Tibial nerve (tissue), 4 donors: ENCODE data around the gene XYLT1. TPM values are rescaled to one million over a fixed set of nuclear protein-coding genes. Genes with fewer than 3 reads are reported as not detected.

Source experiments
- DNase-seq, 2 donors: peaks; one replicate each; pipeline ENCODE4 v3.0.0-alpha.2; 2019; ENCODE audit warnings: low spot score in 2 of 2
- H3K27ac ChIP-seq, 4 donors: fragments of 200-600 bp; sonication (generic) in 3 of 4; one replicate each; pipeline ENCODE4 v1.5.1; 2017 to 2019; ENCODE audit warnings: mild to moderate bottlenecking in 1 of 4
- H3K27me3 ChIP-seq, 2 donors: fragments of 200-600 bp; sonication (generic) in 1 of 2; one replicate each; pipeline versions ENCODE4 v1.5.1 to v1.6.0; 2017 to 2019
- H3K36me3 ChIP-seq, 3 donors: fragments of 200-600 bp; sonication (generic); one replicate each; pipeline ENCODE4 v1.5.1; 2018 to 2019
- H3K4me1 ChIP-seq, 4 donors: fragments of 200-600 bp; sonication (generic) in 3 of 4; one replicate each; pipeline ENCODE4 v1.5.1; 2017 to 2019
- H3K4me3 ChIP-seq, 4 donors: fragments of 200-600 bp; sonication (generic) in 3 of 4; one replicate each; pipeline ENCODE4 v1.5.1; 2017 to 2019; ENCODE audit warnings: mild to moderate bottlenecking in 1 of 4, moderate library complexity in 1 of 4
- H3K9me3 ChIP-seq, 4 donors: fragments of 200-600 bp; sonication (generic) in 3 of 4; one replicate each; pipeline ENCODE4 v1.5.1; 2017 to 2019
- CTCF ChIP-seq, 5 experiments: fragments of 200-600 bp in 3 of 5; fragments of 450-650 bp in 2 of 5; sonication (generic) in 3 of 5; IDR thresholded peaks; one replicate each; pipeline ENCODE4 v1.5.1; 2016 to 2019; ENCODE audit warnings: antibody characterized with exemption in 5 of 5, mild to moderate bottlenecking in 3 of 5, moderate library complexity in 2 of 5
- EP300 ChIP-seq, 2 donors: sonication (generic); formaldehyde crosslinking; IDR thresholded peaks; one replicate each; pipeline ENCODE4 v1.6.1; 2017; ENCODE audit warnings: antibody characterized with exemption in 2 of 2, mild to moderate bottlenecking in 1 of 2
- POLR2A ChIP-seq, 2 donors: fragments of 450-650 bp; IDR thresholded peaks; one replicate each; pipeline ENCODE4 v1.6.1; 2017; ENCODE audit warnings: antibody characterized with exemption in 2 of 2, mild to moderate bottlenecking in 2 of 2, moderate library complexity in 2 of 2
- WGBS, 2 donors: methylation state at CpG; one replicate each; pipeline ENCODE4 v1.1.5; 2018; 5-methylcytosine and 5-hydroxymethylcytosine counted together
- total RNA-seq, 4 donors: library from RNA; depleted of rRNA; stranded (reverse); fragments of >200 nt; gene quantifications; one replicate each; pipeline ENCODE4 v1.1.0, GENCODE V29; 2016

The XYLT1 gene
- total RNA-seq, 4 donors from 2014 or later: 13.8 to 23.1 (median 14.8) TPM

- peaks cover 0 to 51% (median 18%) of the 10 kb centered on the region in 4 donors for H3K4me1 ChIP-seq
- no peaks in the 10 kb centered on the region for H3K36me3 ChIP-seq
- H3K4me3 ChIP-seq: no peak overlapping the region
- H3K27ac ChIP-seq: peak overlapping the region in 1 of 4 donors; percentile 18
- 50 to 61% methylated on average over 10 of the region's 10 CpGs for WGBS, 2 donors
- no peaks in the 10 kb centered on the region for H3K27me3 ChIP-seq
- DNase-seq: no peak
- H3K9me3 ChIP-seq: no peaks in the 10 kb centered on the region
- TF ChIP-seq CTCF (IDR thresholded peaks at IDR 0.05) (no peak), POLR2A (IDR thresholded peaks at IDR 0.05) (no peak), EP300 (IDR thresholded peaks at IDR 0.05) (peak in 1 of 2 donors; percentile 26)
Observed at GRCh38 chr16:17343028-17343427, 127.7 kb downstream of the XYLT1 start.

- Histone ChIP-seq H3K9me3 (no peaks in the 10 kb centered on the region), H3K27ac (peak overlapping the region in 1 of 4 donors; percentile 27), H3K27me3 (no peaks in the 10 kb centered on the region), H3K4me1 (peaks cover 0 to 42% (median 17%) of the 10 kb centered on the region in 4 donors), H3K4me3 (no peak overlapping the region), H3K36me3 (no peaks in the 10 kb centered on the region)
- no peak for DNase-seq
- TF ChIP-seq POLR2A (IDR thresholded peaks at IDR 0.05): no peak
- TF ChIP-seq EP300 (IDR thresholded peaks at IDR 0.05): no peak
- no peak for TF ChIP-seq CTCF (IDR thresholded peaks at IDR 0.05)
- WGBS, 2 donors: 92 to 95% methylated on average over 2 of the region's 2 CpGs
Observed at GRCh38 chr16:17342031-17342430, 128.7 kb downstream of the XYLT1 start.

GRCh38 chr16:17340804-17341203 lies 130.0 kb downstream of the XYLT1 start:
- no peaks in the 10 kb centered on the region for H3K9me3 ChIP-seq
- H3K36me3 ChIP-seq: no peaks in the 10 kb centered on the region
- TF ChIP-seq POLR2A (IDR thresholded peaks at IDR 0.05): no peak
- TF ChIP-seq CTCF (IDR thresholded peaks at IDR 0.05): no peak
- no peak for TF ChIP-seq EP300 (IDR thresholded peaks at IDR 0.05)
- H3K27ac ChIP-seq: no peak overlapping the region
- peaks cover 0 to 37% (median 13%) of the 10 kb centered on the region in 4 donors for H3K4me1 ChIP-seq
- H3K27me3 ChIP-seq: no peaks in the 10 kb centered on the region
- DNase-seq: no peak
- 75 to 78% methylated on average over 4 of the region's 4 CpGs for WGBS, 2 donors
- H3K4me3 ChIP-seq: no peak overlapping the region

- Histone ChIP-seq H3K4me3 (no peak overlapping the region), H3K36me3 (no peaks in the 10 kb centered on the region), H3K4me1 (peaks cover 0 to 30% (median 11%) of the 10 kb centered on the region in 4 donors), H3K27me3 (no peaks in the 10 kb centered on the region), H3K9me3 (no peaks in the 10 kb centered on the region), H3K27ac (no peak overlapping the region)
- WGBS, 2 donors: 89 to 90% methylated on average over 7 of the region's 7 CpGs
- TF ChIP-seq POLR2A (IDR thresholded peaks at IDR 0.05): no peak
- TF ChIP-seq CTCF (IDR thresholded peaks at IDR 0.05): no peak
- TF ChIP-seq EP300 (IDR thresholded peaks at IDR 0.05): no peak
- DNase-seq: no peak
Observed at GRCh38 chr16:17339764-17340541, 130.8 kb downstream of the XYLT1 start.

DNA sequence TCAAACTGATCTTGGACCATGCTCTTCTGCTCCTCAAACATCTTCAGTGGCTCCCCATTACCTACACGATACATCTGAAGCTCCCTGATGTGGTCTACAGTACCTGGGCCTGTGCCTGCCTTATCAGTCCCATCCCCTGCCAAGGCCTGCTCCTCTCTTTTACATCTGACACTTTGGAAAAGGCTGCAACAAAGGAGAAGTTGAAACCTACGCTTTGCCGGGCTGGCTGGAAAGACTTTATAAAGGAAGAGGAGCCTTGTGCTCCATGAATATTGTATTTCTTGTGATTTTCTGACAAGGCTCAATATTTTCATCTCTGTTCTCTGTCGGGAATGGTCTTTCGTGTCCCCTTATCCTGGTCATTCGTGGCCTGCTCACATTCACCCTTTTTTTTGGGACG lies 132.5 kb downstream of the XYLT1 start:
- H3K4me1 ChIP-seq: peaks cover 0 to 19% (median 7%) of the 10 kb centered on the region in 4 donors
- no peak for DNase-seq
- H3K9me3 ChIP-seq: no peaks in the 10 kb centered on the region
- TF ChIP-seq EP300 (IDR thresholded peaks at IDR 0.05): no peak
- no peak for TF ChIP-seq POLR2A (IDR thresholded peaks at IDR 0.05)
- TF ChIP-seq CTCF (IDR thresholded peaks at IDR 0.05): no peak
- no peak overlapping the region for H3K4me3 ChIP-seq
- H3K36me3 ChIP-seq: no peaks in the 10 kb centered on the region
- H3K27ac ChIP-seq: no peak overlapping the region
- H3K27me3 ChIP-seq: no peaks in the 10 kb centered on the region
- 92 to 95% methylated on average over 7 of the region's 7 CpGs for WGBS, 2 donors
